ENCODE data around the gene SORL1-AS1.

SORL1-AS1 gene

DNA sequence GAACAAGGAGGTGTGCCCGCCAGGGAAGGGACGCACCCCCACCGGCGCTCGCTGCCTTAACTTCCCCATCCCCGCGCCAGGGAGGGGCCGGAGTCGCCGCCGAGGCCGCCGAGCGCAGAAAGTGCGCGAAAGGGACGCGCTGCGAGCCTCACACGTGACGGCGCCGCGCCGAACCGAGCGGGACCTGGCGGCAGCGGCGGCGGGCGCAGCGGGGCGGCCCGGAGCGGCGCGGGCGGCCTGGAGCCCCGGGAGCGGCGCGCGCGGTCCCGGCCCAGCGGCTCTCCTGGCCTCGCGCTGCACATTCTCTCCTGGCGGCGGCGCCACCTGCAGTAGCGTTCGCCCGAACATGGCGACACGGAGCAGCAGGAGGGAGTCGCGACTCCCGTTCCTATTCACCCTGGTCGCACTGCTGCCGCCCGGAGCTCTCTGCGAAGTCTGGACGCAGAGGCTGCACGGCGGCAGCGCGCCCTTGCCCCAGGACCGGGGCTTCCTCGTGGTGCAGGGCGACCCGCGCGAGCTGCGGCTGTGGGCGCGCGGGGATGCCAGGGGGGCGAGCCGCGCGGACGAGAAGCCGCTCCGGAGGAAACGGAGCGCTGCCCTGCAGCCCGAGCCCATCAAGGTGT, 670 bp downstream of the SORL1-AS1 start, which contains the start of gene SORL1:
Gene SORL1, plus strand, starts transcription at position 329 of the 623 bp plus-strand sequence. Its CDS starts 18 bp downstream, at position 347.
- DNase-seq (ENCODE audit: low read depth, low spot score) = no peak

DNA sequence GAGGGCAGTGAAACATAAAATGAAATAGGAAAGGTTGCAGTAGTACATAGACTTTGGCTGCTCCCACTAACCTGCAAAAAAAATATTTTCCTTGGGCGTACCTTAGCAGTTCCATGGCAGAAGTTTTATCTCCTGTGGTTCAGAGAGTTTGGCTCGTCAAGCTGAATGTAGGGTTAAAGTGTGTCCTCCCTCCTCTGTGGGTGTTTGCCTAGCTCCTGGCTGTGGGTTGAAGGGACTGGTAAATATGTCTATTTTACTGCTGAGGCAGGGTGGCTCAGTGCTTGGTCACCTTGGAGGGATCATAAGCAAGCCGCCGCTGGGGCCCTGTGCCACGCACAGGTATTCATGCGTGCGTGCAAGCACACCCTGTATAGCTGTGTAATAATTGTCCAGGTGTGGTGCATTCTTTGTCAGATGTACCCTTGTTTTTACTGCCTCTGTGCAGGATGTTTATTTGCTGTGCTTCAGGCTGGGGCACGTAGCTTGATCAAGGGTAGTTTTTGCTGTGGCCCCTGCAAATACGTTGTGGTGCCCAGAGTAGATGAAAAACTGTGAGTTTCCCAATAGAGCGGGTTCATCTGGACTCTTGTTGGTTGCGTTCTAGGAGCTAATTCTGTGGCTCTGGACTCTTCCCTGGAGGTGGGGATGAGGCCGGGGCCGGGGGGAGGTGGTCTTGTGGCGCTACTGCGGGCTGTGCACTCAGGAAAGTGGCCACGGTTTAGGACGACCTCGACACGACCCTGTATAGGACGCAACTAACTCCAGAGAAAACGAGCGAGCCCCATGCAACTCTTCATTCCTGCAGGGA, 1.4 kb downstream of the SORL1-AS1 start:
- no peak for DNase-seq (ENCODE audit: low read depth, low spot score)

DNA sequence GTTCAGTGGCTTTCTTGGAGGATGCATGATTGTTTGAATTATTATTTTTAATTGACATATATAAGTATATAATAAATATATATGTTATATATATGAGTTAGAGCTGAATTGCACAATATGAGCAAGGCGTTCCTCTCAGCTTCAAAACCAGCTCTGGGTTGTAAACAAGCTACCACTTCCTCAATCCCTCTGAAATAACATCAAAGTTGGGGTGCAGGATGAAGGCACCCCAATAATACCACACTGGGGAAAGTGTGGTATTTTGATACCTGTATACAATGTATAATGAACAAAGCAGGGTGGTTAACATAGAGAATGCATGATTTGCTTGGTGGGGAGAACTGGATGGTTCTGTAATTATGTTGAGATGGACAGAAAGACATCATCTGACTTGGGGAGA, 2.4 kb downstream of the SORL1-AS1 start:
- DNase-seq (ENCODE audit: low read depth, low spot score) = no peak

DNA sequence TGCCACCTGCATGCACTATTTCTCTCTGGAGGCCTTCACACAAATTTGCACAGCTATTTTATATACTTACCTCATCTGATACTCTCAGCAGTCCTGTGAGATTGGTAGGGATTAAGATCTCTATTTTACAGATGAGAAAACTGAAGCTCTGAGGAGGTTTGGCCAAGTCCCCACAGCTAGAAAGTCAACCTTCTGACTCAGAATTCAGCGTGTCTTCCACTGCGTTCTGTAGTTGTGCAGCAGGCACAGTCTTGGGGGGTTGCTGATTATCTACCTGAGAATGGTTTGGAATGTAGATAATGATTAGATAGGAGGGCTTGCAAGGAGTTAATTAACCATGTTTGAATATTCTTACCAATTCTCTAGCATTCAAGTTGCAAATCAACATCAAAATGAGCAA, 3.1 kb downstream of the SORL1-AS1 start:
- DNase-seq (ENCODE audit: low read depth, low spot score) = no peak

GRCh38 chr11:121449123-121449522, 3.6 kb downstream of the SORL1-AS1 start:
- no peak for DNase-seq (ENCODE audit: low read depth, low spot score)

DNA sequence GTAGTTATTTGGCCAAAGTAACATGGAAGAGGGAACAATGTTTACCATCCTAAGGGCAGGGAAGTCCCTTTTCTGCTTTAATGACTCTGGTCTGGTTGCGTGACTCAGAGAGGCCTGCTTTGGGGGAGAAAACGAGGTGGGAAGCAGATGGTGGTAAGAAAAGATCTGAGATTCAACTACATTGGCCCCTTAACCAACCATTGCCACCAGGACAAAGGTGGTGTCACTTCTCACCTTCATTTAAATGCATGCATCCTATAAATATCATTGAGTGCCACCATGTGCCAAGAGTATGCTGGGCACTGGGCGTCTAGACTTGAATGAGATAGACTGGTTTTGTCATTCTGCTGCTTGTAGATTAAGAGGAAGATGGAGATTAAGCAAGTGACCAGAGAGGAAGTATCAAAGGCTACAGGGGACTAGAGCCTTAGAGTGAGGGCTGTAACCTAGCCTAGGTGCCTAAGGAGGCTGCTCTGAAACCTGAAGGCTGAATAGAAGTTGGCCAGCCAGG, 4.3 kb downstream of the SORL1-AS1 start:
- no peak for DNase-seq (ENCODE audit: low read depth, low spot score)

- DNase-seq (ENCODE audit: low read depth, low spot score) = no peak
Measured at GRCh38 chr11:121448011-121448410, 4.8 kb downstream of the SORL1-AS1 start.

- no peak for DNase-seq (ENCODE audit: low read depth, low spot score)
Measured at GRCh38 chr11:121446752-121447156, 6.0 kb downstream of the SORL1-AS1 start.

DNA sequence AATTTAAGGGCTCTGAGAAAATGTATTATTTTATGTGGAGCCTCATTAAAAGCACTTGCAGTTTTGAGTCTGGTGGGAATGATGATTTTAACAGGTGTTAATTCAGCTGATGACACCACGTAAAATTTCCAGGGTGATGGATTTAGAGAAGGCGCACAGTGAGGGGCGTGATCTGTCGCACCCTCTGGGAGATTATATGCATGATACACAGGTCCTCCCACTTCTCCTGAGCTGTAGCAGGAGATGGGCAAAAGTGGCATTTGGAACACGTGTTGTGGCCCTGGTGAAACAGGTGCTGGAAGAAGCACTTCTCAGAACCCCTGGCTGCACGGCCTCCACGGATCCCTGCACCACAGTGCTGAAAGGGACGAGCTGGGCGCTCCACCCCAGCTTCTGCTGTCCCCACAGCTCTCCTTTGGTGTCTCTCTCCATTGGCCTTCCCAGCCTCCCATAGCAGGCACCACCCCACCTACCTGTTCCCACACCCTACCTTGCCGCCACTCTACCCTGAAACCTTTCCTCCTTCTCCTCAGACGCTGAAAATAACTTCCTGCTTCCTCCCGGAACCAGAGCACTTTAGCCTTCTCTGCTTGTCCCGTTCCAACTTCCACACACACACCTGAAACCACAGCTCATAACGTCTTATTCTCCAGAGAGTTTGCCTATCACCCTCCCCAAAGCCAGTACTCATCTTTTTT, 7.5 kb downstream of the SORL1-AS1 start:
- no peak for DNase-seq (ENCODE audit: low read depth, low spot score)

GRCh38 chr11:121444526-121444925, 8.2 kb downstream of the SORL1-AS1 start:
- DNase-seq (ENCODE audit: low read depth, low spot score) = no peak

- DNase-seq (ENCODE audit: low read depth, low spot score) = no peak
Measured at GRCh38 chr11:121443688-121444275, 9.0 kb downstream of the SORL1-AS1 start.

GRCh38 chr11:121441521-121441920, 11.2 kb downstream of the SORL1-AS1 start:
- no peak for DNase-seq (ENCODE audit: low read depth, low spot score)

DNA sequence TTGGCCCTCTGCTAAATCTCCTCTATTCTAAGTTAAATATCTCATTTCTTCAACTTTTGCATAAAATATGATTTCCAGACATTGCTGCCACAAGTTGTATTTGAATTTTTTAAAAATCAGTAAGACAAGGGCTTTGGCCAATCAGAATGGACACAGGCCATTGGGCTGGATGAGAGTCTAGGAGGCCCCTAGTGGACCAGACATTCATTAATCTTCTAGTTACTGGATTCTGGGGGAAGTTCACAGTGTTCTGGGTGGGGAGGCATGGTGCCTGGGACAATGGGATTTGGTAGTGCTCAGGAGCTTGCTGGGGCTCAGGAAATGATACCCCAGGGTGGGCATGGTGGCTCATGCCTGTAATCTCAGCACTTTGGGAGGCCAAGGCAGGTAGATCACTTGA, 13.0 kb downstream of the SORL1-AS1 start:
- DNase-seq (ENCODE audit: low read depth, low spot score) = no peak

GRCh38 chr11:121439337-121439736, 13.4 kb downstream of the SORL1-AS1 start:
- no peak for DNase-seq (ENCODE audit: low read depth, low spot score)

- no peak for DNase-seq (ENCODE audit: low read depth, low spot score)
Measured at GRCh38 chr11:121437686-121438078, 15.1 kb downstream of the SORL1-AS1 start.

DNA sequence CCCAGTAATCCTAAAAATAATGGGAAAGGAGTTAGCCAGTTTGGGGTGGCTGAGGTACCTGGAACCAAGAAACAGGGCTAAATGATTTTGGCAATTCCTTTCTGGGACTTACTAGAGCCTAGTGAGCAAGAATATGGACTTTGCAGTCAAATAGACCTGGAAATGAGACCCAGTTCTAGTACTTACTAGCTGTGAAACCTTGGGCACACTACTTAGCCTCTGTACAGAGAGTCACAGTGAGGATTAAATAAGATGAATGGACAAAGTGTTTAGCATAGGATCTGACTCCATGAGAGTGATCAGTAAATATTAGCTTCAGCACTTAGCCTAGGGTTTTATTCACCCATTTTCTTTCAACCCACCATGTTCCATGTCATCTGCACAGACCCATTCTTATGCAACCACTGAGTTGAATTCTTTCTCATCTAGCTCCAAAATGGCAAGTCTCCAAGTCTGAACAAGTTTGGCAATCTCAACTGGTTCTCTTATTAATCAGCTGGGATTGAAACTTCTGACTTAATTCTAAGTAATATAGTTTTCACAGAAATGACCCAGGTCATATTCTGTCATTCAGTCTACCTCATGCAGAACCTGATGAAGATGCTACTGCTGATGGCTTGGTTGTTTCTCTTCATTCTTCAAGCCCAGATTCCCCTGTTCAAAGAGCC, 15.6 kb downstream of the SORL1-AS1 start:
- DNase-seq (ENCODE audit: low read depth, low spot score) = no peak

DNA sequence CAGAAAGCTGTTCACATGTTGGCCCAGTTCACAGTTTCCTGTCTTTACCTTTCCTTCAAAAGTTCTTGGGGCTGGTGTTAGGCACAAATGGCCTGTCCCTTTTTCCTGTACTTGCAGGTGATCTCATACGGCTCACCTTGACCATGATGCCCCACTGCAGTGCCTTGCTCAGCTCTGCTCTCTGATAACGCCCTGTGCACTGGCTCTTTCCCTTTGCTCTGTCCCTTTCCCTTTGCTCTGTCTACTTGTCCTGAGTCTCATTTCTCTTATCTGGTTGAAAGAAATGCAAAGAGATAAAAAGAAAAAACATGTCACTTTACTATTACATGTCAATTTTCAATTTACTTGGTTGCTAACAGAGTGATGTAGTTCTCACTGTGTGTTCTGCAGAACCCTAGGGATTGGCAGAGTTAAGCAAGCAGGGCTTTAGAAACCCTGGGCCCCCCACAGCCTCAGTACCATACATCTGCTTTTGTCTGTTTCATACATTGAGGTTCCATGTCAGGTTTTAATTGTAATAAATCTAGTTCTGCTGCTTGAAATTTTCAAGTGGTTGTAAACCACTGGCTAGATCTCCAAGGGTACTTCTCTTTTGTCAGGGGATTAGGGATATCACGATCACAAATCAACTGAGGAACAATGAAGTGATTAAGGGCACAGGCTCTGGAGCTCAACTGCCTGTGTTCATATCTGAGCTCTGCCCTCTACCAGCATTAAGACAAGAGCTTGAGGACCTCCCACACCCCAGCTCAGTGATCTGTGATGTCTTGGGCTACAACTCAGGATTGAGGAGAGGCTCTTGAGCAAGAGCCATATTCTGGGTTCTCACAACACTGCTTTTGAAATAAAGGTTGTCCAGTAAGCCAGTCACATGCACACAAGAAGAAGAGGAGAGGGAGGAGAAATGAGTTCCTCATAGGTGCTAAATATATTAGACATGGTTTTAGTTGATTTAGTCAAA, 16.9 kb downstream of the SORL1-AS1 start:
- DNase-seq (ENCODE audit: low read depth, low spot score) = no peak

DNA sequence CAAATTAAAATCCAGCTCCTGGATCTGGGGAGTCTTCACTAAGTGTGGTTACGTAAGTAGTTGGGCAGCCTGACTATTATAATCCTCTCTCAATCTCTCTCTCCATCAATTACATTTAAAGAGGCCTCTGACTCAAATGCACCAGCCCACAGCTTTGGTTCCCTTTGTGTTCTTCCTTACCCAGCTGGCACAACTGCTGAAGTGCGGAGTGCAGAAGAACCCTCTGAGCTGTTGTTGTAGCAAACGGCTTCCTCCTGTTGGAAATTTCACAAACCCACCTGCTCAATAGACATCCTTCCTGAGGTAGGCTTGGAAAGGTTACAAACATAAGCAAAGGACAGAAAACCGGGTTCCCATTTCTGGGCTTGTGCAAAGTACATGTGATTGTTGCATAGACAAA, 17.6 kb downstream of the SORL1-AS1 start:
- DNase-seq (ENCODE audit: low read depth, low spot score) = no peak

DNA sequence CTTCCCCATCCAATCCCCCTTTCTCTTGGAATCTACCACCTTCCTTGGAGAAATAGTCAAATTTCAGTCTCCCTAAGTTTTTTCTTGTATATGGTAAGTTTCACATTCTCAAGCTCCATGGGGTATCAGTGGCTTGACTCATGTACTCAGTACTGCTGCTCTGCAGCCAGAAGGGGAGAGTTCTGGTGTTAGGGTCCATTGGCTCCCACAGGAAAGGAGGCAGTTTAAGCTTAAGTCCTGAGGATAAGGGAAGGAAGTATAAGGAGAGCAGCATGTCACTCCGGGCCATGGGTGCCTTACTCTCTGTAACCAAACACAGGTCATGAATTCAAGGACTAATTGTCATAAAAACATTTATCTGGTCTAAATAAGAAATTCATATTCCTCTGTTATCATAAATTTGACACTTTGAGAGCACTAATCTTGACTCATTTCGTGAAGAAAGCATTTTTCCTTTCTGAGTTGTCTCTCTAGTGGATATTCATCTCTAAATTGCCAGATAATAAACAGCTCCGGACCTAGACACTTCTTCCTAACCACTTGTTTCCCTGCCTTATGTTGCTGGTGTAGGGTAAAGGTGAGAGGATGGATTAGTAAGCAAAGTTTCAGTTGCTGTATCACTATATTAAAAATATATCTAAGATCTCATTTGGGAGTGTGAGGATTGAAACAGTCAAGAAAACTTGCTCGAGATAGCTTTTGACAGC, 20.8 kb downstream of the SORL1-AS1 start:
- no peak for DNase-seq (ENCODE audit: low read depth, low spot score)
